H9 (cell line): Measurements from ENCODE around the gene TTC28. TPM values are rescaled to one million over a fixed set of nuclear protein-coding genes. Genes with fewer than 3 reads are reported as not detected.

Source experiments
- DNase-seq: peaks from one replicate; pipeline ENCODE4 v3.0.0-alpha.2; 2017
- H2AFZ ChIP-seq: one replicate; pipeline ENCODE4 v1.6.1; 2013; ENCODE audit warnings: mild to moderate bottlenecking, low read length, control low read depth, moderate library complexity
- H2AK5ac ChIP-seq: 2 replicates; pipeline ENCODE4 v1.6.1; 2013; ENCODE audit warnings: low read length, control low read depth, mixed read lengths; ENCODE audit not compliant: insufficient read length
- H2BK120ac ChIP-seq: one replicate; pipeline ENCODE4 v1.6.1; 2013; ENCODE audit warnings: low read depth, mild to moderate bottlenecking, low read length, control low read depth, inconsistent platforms; ENCODE audit not compliant: poor library complexity, severe bottlenecking
- H2BK12ac ChIP-seq: 2 replicates; pipeline ENCODE4 v1.6.1; 2013; ENCODE audit warnings: low read length, control low read depth, mixed read lengths, low read depth; ENCODE audit not compliant: insufficient read length
- H2BK15ac ChIP-seq: 2 replicates; pipeline ENCODE4 v1.6.1; 2013; ENCODE audit warnings: low read depth, low read length, control low read depth
- H2BK20ac ChIP-seq: one replicate; pipeline ENCODE4 v1.6.1; 2013; ENCODE audit warnings: low read depth, mild to moderate bottlenecking, low read length, control low read depth, inconsistent platforms; ENCODE audit not compliant: poor library complexity, severe bottlenecking
- H2BK5ac ChIP-seq: 2 replicates; pipeline ENCODE4 v1.6.1; 2013; ENCODE audit warnings: low read length, control low read depth, mixed read lengths; ENCODE audit not compliant: insufficient read length
- H3K14ac ChIP-seq: 2 replicates; pipeline ENCODE4 v1.6.1; 2013; ENCODE audit warnings: low read length, control low read depth; ENCODE audit not compliant: insufficient read depth
- H3K18ac ChIP-seq: 2 replicates; pipeline ENCODE4 v1.6.1; 2013; ENCODE audit warnings: low read depth, mild to moderate bottlenecking, mixed read lengths, low read length, control low read depth; ENCODE audit not compliant: insufficient read length
- H3K23ac ChIP-seq: 2 replicates; pipeline ENCODE4 v1.6.1; 2013; ENCODE audit warnings: low read length, control low read depth, mixed read lengths, low read depth; ENCODE audit not compliant: insufficient read length
- H3K23me2 ChIP-seq: 2 replicates; pipeline ENCODE4 v1.6.1; 2013; ENCODE audit warnings: low read depth, mild to moderate bottlenecking, mixed read lengths, low read length, control low read depth; ENCODE audit not compliant: insufficient read length, poor library complexity, severe bottlenecking
- H3K27ac ChIP-seq: 2 replicates; pipeline ENCODE4 v1.5.1; 2013; ENCODE audit warnings: low read length, control low read depth, mixed read lengths, low read depth; ENCODE audit not compliant: insufficient read length
- H3K27me3 ChIP-seq: 2 replicates; pipeline ENCODE4 v1.6.1; 2013; ENCODE audit warnings: low read length, control low read depth, inconsistent platforms; ENCODE audit not compliant: insufficient read depth
- H3K4ac ChIP-seq: 2 replicates; pipeline ENCODE4 v1.6.1; 2013; ENCODE audit warnings: low read depth, mild to moderate bottlenecking, control low read depth, inconsistent platforms, low read length, moderate library complexity
- H3K4me1 ChIP-seq: 2 replicates; pipeline ENCODE4 v1.6.1; 2013; ENCODE audit warnings: low read length, control low read depth, inconsistent platforms; ENCODE audit not compliant: insufficient read depth
- H3K4me2 ChIP-seq: 2 replicates; pipeline ENCODE4 v1.6.1; 2013; ENCODE audit warnings: low read length, control low read depth, mixed read lengths; ENCODE audit not compliant: insufficient read length, insufficient read depth
- H3K56ac ChIP-seq: 2 replicates; pipeline ENCODE4 v1.6.1; 2013; ENCODE audit warnings: low read depth, mild to moderate bottlenecking, mixed read lengths, low read length, control low read depth; ENCODE audit not compliant: insufficient read length
- H3K79me1 ChIP-seq: 2 replicates; pipeline ENCODE4 v1.6.1; 2013; ENCODE audit warnings: low read depth, mild to moderate bottlenecking, moderate library complexity, low read length, control low read depth, inconsistent platforms; ENCODE audit not compliant: insufficient read depth, poor library complexity, severe bottlenecking
- H3K79me2 ChIP-seq: 2 replicates; pipeline ENCODE4 v1.6.1; 2013; ENCODE audit warnings: low read length, control low read depth, inconsistent platforms; ENCODE audit not compliant: insufficient read depth
- H3K9ac ChIP-seq: 2 replicates; pipeline ENCODE4 v1.6.1; 2013; ENCODE audit warnings: low read length, control low read depth, mixed read lengths; ENCODE audit not compliant: insufficient read length; ENCODE audit errors: extremely low read depth
- H3K9me3 ChIP-seq: one replicate; pipeline ENCODE4 v1.6.1; 2013; ENCODE audit warnings: low read depth, low read length, inconsistent platforms; ENCODE audit not compliant: control insufficient read depth
- H3T11ph ChIP-seq: one replicate; pipeline ENCODE4 v1.6.1; 2013; ENCODE audit warnings: mild to moderate bottlenecking, low read length, control low read depth, inconsistent platforms
- H4K20me1 ChIP-seq: one replicate; pipeline ENCODE4 v1.6.1; 2013; ENCODE audit not compliant: control insufficient read depth, insufficient read length, insufficient read depth
- H4K5ac ChIP-seq: 2 replicates; pipeline ENCODE4 v1.6.1; 2013; ENCODE audit warnings: low read depth, mild to moderate bottlenecking, mixed read lengths, low read length, control low read depth; ENCODE audit not compliant: insufficient read length
- H4K8ac ChIP-seq: replicated peaks from 2 replicates; pipeline ENCODE4 v1.6.1; 2013; ENCODE audit warnings: low read length, control low read depth, mixed read lengths, low read depth; ENCODE audit not compliant: insufficient read length
- H4K91ac ChIP-seq: 2 replicates; pipeline ENCODE4 v1.6.1; 2013; ENCODE audit warnings: low read depth, mild to moderate bottlenecking, moderate library complexity, mixed read lengths, low read length, control low read depth; ENCODE audit not compliant: insufficient read length
- H3K27ac Mint-ChIP-seq, 3 experiments: 2 replicates in 2 of 3; 3 replicates in 1 of 3; pipeline ENCODE4 v1.8.0; 2020 to 2021; ENCODE audit warnings: mixed read lengths in 3 of 3, mild to moderate bottlenecking in 1 of 3, moderate library complexity in 1 of 3
- H3K27me3 Mint-ChIP-seq: 2 replicates; pipeline ENCODE4 v1.8.0; 2021; ENCODE audit warnings: low read depth, mild to moderate bottlenecking, moderate library complexity, mixed read lengths
- H3K36me3 Mint-ChIP-seq, 3 experiments: 2 replicates in 2 of 3; 3 replicates in 1 of 3; pipeline ENCODE4 v1.8.0; 2020 to 2021; ENCODE audit warnings: low read depth in 3 of 3, mixed read lengths in 3 of 3; ENCODE audit not compliant: insufficient read depth in 1 of 3
- H3K4me1 Mint-ChIP-seq, 2 experiments: 2 replicates each; pipeline ENCODE4 v1.8.0; 2020; ENCODE audit warnings: mixed read lengths in 2 of 2
- H3K4me3 Mint-ChIP-seq, 2 experiments: 2 replicates in 1 of 2; 3 replicates in 1 of 2; pipeline ENCODE4 v1.8.0; 2020 to 2021; ENCODE audit warnings: mild to moderate bottlenecking in 2 of 2, mixed read lengths in 2 of 2, moderate library complexity in 1 of 2
- H3K9me3 Mint-ChIP-seq, 2 experiments: 2 replicates in 1 of 2; 3 replicates in 1 of 2; pipeline ENCODE4 v1.8.0; 2020; ENCODE audit warnings: mild to moderate bottlenecking in 2 of 2, mixed read lengths in 2 of 2, moderate library complexity in 1 of 2
- WGBS: extraction: QIAGEN DNeasy Blood & Tissue Kit; methylation state at CpG from one replicate; pipeline ENCODE4 v1.1.7; 2013; ENCODE audit warnings: missing lambda C conversion rate, low lambda C conversion rate, mixed read lengths; ENCODE audit not compliant: insufficient read length; ENCODE audit errors: extremely low coverage; 5-methylcytosine and 5-hydroxymethylcytosine counted together
- total RNA-seq: library from RNA; stranded (reverse); gene quantifications from 2 replicates; pipeline ENCODE4 v1.2.1, GENCODE V29; 2021
- TF ChIP-seq, protein P1 (sequence below): fragments of 200-600 bp; sonication (generic); conservative IDR thresholded peaks from 3 replicates; pipeline ENCODE4 v1.8.0; 2021; ENCODE audit warnings: antibody characterized with exemption, mild to moderate bottlenecking

The TTC28 gene
- total RNA-seq, 1 experiment from 2014 or later: 13.6 TPM

DNA sequence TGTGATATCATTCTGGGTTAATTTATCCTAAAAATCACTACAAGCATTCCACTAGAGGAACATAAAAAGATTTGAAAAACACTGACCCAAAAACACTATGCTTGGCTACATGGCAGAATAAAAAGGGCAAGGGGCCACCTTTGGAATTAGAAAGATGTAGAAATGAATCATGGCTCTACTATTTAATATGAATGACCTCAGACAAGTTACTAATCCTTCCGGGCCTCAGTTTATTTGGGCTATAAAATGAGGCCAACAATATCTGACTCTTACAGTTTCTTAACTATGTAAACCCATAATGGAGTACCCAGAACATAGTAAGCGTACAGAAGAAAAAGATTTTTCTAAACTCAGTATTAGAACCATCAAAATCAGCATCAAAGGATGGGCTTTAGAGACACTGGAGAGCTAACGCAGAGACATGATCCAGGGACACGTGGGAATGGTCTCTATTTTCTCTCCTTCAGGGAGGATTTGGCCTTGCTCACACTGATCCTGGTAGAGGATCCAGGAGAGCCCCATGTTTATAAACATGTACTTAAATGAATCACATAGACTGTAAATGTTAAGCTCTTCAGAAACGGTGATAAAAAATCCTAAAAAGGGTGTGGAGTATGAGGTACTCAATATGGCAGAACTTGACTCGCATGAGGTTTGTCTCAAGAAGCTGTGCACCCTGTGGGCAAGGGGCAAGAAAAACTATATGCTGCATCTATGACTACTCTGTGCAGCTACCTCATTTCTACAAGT, 472.2 kb downstream of the TTC28 start:
- Histone ChIP-seq H3K9me3 (no peaks in the 10 kb centered on the region), H3K4me1 (no peaks in the 10 kb centered on the region; the same call in 1 of the 2 replicates), H3K4me2 (no peak overlapping the region), H3K56ac (no peak overlapping the region), H3K27ac (no peak overlapping the region), H2AFZ (no peak overlapping the region), H3T11ph (no peak overlapping the region), H3K23ac (no peak overlapping the region), H4K5ac (no peak overlapping the region), H2BK15ac (no peak overlapping the region), H3K4ac (no peak overlapping the region), H2BK120ac (no peak overlapping the region), H3K23me2 (no peaks in the 10 kb centered on the region), H4K20me1 (no peaks in the 10 kb centered on the region), H2BK5ac (no peak overlapping the region), H3K18ac (no peak overlapping the region), H3K27me3 (no peaks in the 10 kb centered on the region; the same call in 1 of the 2 replicates), H3K14ac (no peak overlapping the region), H3K79me2 (no peaks in the 10 kb centered on the region), H3K9ac (no peak overlapping the region), H4K8ac (no peak overlapping the region), H3K79me1 (no peaks in the 10 kb centered on the region), H2AK5ac (no peak overlapping the region), H2BK12ac (no peak overlapping the region), H2BK20ac (no peak overlapping the region), H4K91ac (no peak overlapping the region)
- Mint-ChIP-seq H3K27ac (no peak overlapping the region), H3K9me3 (peaks cover 3 to 9% of the 10 kb centered on the region in 2 experiments; a peak in 4 of 5 replicates), H3K4me1 (peaks cover 15 to 16% of the 10 kb centered on the region in 2 experiments), H3K36me3 (peaks cover 0 to 5% (median 0%) of the 10 kb centered on the region in 3 experiments; a peak in 1 of 7 replicates), H3K4me3 (no peak overlapping the region), H3K27me3 (peaks cover 57% of the 10 kb centered on the region)
- TF ChIP-seq, protein P1, sequence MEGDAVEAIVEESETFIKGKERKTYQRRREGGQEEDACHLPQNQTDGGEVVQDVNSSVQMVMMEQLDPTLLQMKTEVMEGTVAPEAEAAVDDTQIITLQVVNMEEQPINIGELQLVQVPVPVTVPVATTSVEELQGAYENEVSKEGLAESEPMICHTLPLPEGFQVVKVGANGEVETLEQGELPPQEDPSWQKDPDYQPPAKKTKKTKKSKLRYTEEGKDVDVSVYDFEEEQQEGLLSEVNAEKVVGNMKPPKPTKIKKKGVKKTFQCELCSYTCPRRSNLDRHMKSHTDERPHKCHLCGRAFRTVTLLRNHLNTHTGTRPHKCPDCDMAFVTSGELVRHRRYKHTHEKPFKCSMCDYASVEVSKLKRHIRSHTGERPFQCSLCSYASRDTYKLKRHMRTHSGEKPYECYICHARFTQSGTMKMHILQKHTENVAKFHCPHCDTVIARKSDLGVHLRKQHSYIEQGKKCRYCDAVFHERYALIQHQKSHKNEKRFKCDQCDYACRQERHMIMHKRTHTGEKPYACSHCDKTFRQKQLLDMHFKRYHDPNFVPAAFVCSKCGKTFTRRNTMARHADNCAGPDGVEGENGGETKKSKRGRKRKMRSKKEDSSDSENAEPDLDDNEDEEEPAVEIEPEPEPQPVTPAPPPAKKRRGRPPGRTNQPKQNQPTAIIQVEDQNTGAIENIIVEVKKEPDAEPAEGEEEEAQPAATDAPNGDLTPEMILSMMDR: no peak
- no peak for DNase-seq
- no CpG with 5 or more reads among the region's 6 CpGs for WGBS
